A673 (cell line): ENCODE results near the gene PBX4. TPM values are rescaled to one million over a fixed set of nuclear protein-coding genes. Genes with fewer than 3 reads are reported as not detected.

Experiments used
- BruUV-seq: library from RNA; stranded (reverse); fragments of 400-500 nt; replicated peaks from 2 replicates; lab custom pipeline; 2021; lab: Mats Ljungman, UMichigan
- CTCF ChIA-PET: fragments of 300-600 bp; sonication (Branson Sonifier 250); formaldehyde crosslinking; loops from one replicate; lab custom pipeline; 2022; ENCODE audit warnings: antibody characterized with exemption; lab: Charles Lee
- POLR2A ChIA-PET: fragments of 300-600 bp; sonication (Branson Sonifier 250); formaldehyde crosslinking; loops from one replicate; lab custom pipeline; 2022; ENCODE audit warnings: antibody characterized with exemption; ENCODE audit not compliant: low non-redundant PET; lab: Charles Lee
- DNase-seq: peaks from one replicate; pipeline ENCODE4 v3.0.0-alpha.2; 2015; ENCODE audit warnings: low spot score
- H3K27ac ChIP-seq: fragments of 200-600 bp; sonication (generic); 2 replicates; pipeline ENCODE4 v1.5.1; 2016; ENCODE audit warnings: mixed run types, low read depth, mild to moderate bottlenecking, mixed read lengths, antibody characterized with exemption, low read length; ENCODE audit not compliant: poor library complexity, severe bottlenecking
- H3K27me3 ChIP-seq: fragments of 200-600 bp; sonication (generic); replicated peaks from 2 replicates; pipeline ENCODE4 v1.6.1; 2017; ENCODE audit warnings: mixed run types, low read depth, mild to moderate bottlenecking, mixed read lengths, antibody characterized with exemption, low read length; ENCODE audit not compliant: insufficient read depth, poor library complexity
- H3K36me3 ChIP-seq: fragments of 200-600 bp; sonication (generic); 2 replicates; pipeline ENCODE4 v1.6.1; 2016; ENCODE audit warnings: mixed run types, mild to moderate bottlenecking, mixed read lengths, antibody characterized with exemption, low read length; ENCODE audit not compliant: insufficient read depth, poor library complexity, severe bottlenecking
- H3K4me1 ChIP-seq: fragments of 200-600 bp; sonication (generic); 2 replicates; pipeline ENCODE4 v1.6.1; 2017; ENCODE audit warnings: mixed run types, mild to moderate bottlenecking, mixed read lengths, antibody characterized with exemption, low read length; ENCODE audit not compliant: insufficient read depth, poor library complexity, severe bottlenecking
- H3K4me3 ChIP-seq: fragments of 200-600 bp; sonication (generic); 2 replicates; pipeline ENCODE4 v1.5.1; 2016; ENCODE audit warnings: low read depth, mixed run types, mild to moderate bottlenecking, mixed read lengths, low read length; ENCODE audit not compliant: poor library complexity, severe bottlenecking
- H3K9me3 ChIP-seq: fragments of 200-600 bp; sonication (generic); 2 replicates; pipeline ENCODE4 v1.6.1; 2016; ENCODE audit warnings: mixed run types, low read depth, mild to moderate bottlenecking, mixed read lengths, antibody characterized with exemption, low read length; ENCODE audit not compliant: poor library complexity, severe bottlenecking
- CTCF ChIP-seq: fragments of 300-800, 200-600 bp; sonication (generic); conservative IDR thresholded peaks from 2 replicates; pipeline ENCODE4 v1.5.1; 2017; ENCODE audit warnings: low read depth, mild to moderate bottlenecking, antibody characterized with exemption, low read length, moderate library complexity, mixed read lengths
- EZH2 ChIP-seq: fragments of 200-600 bp; sonication (generic); IDR thresholded peaks from 2 replicates; pipeline ENCODE4 v1.6.1; 2017; ENCODE audit warnings: borderline replicate concordance, low read depth, mild to moderate bottlenecking, mixed read lengths, antibody characterized with exemption, low read length; ENCODE audit not compliant: poor library complexity, severe bottlenecking
- intact Hi-C: fragments of 100-400 bp; cut with micrococcal nuclease; formaldehyde crosslinking; loops from one replicate; pipeline ENCODE4 v1.10.0; 2022; ENCODE audit not compliant: unreplicated experiment
- total RNA-seq: library from RNA; stranded (reverse); gene quantifications from 2 replicates; pipeline ENCODE4 v1.2.3, GENCODE V29; 2021

Gene PBX4
- total RNA-seq, 1 experiment from 2014 or later: 3.1 TPM

GRCh38 chr19:19538061-19538784, 80.3 kb downstream of the PBX4 start, which contains the start of gene CILP2:
Gene CILP2 (plus strand): TSS chr19:19538265. CDS start chr19:19538350, 85 bp downstream.
- ChIA-PET POLR2A (interaction anchor here (0.6 kb wide), 1 partner anchor 9 kb away, joined by 3 read pairs; no protein-coding TSS in a partner anchor), CTCF (no interaction called here)
- no peaks in the 10 kb centered on the region for H3K9me3 ChIP-seq
- no peak for TF ChIP-seq EZH2
- TF ChIP-seq CTCF: no peak
- peak within 1 kb of the TSS; percentile 49 for H3K4me3 ChIP-seq
- no peaks in the 10 kb centered on the region for H3K36me3 ChIP-seq
- DNase-seq: peak; percentile 66
- H3K27me3 ChIP-seq: no peaks in the 10 kb centered on the region
- H3K27ac ChIP-seq: no peak within 1 kb of the TSS
- no TSS peak for BruUV-seq
- peaks cover 13% of the 10 kb centered on the region for H3K4me1 ChIP-seq
- intact Hi-C loops: no loop called here

GRCh38 chr19:19537075-19538048, 81.1 kb downstream of the PBX4 start:
- intact Hi-C loops: no loop called here
- ChIA-PET CTCF (no interaction called here), POLR2A (interaction anchor here (0.6 kb wide), 1 partner anchor 8 kb away, joined by 3 read pairs; no protein-coding TSS in a partner anchor)
- DNase-seq: no peak
- H3K27ac ChIP-seq: no peak overlapping the region
- no peaks in the 10 kb centered on the region for H3K9me3 ChIP-seq
- TF ChIP-seq CTCF (no peak), EZH2 (no peak)
- no peak overlapping the region for H3K4me3 ChIP-seq
- no TSS peak for BruUV-seq
- no peaks in the 10 kb centered on the region for H3K36me3 ChIP-seq
- H3K4me1 ChIP-seq: peaks cover 13% of the 10 kb centered on the region
- no peaks in the 10 kb centered on the region for H3K27me3 ChIP-seq

DNA sequence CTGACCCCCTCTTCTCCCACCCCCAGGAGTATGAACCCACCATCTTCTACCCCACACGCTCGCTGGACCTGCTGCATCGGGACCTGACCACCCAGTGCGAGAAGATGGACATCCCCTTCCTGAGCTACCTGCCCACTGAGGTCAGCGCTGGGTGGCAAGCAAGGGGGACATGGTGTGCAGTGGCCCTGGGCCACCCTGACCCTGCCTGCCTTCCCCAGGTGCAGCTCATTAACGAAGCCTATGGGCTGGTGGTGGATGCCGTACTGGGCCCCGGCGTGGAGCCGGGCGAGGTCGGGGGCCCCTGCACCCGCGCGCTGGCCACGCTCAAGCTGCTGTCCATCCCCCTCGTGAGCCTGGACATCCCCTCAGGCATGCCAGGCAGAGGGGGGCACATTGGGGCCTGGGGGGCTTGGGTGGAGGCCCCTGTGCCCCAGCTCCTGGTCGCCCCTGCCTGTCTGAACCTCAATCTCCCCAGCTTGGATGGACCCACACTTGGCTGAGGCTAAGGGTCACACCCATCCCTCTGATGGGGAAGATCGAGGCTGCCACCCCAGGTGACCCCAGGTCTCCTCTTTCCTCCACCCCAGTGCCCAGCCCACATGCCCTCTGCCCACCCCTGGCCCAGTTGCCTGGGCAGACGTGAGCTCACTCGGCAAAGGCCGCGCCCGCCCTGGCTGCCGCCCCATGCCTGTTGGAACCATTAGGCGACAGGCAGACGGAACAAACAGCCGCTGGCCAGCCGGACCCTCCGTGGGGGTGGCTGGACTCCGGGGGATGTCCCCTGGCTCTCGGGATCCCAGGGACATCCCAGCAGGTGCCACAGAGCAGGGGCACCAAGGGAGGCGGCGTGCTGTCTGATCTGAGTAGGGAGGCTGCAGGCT, 82.9 kb downstream of the PBX4 start:
- Histone ChIP-seq H3K27me3 (no peaks in the 10 kb centered on the region), H3K9me3 (no peaks in the 10 kb centered on the region), H3K4me1 (peaks cover 7% of the 10 kb centered on the region), H3K27ac (no peak overlapping the region), H3K4me3 (no peak overlapping the region), H3K36me3 (no peaks in the 10 kb centered on the region)
- intact Hi-C loops: no loop called here
- DNase-seq: no peak
- POLR2A ChIA-PET: no interaction called here
- BruUV-seq: no TSS peak
- CTCF ChIA-PET: no interaction called here
- TF ChIP-seq CTCF (no peak), EZH2 (no peak)
